ENCODE data around the gene PAIP2B. TPM values are rescaled to one million over a fixed set of nuclear protein-coding genes. Genes with fewer than 3 reads are reported as not detected.

The PAIP2B gene
- total RNA-seq, 1 experiment from 2014 or later: 5.9 TPM

DNA sequence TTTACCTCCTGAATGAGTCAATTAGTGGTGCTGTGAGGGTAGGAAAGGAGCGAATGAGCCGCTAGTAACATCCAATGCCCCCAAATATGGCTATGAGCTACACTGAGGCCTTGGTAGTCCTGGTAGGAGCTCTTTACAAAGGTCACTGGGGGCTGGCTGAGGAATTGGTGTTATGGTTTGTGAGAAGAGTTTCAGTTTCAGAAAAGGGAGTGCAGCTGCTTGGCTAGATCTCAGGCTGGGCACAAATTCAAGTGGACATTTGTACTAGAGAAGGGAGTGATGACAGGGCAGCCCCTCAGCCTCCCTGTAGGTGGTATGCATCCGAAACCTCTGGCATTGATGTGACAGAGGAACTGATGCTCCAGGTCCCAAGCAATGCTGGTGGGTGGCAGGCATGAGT lies 13.9 kb upstream of the PAIP2B start:
- ChIA-PET POLR2A (no interaction called here), RAD21 (ENCODE audit: low non-redundant PET in 1 of 2, low total read pairs in 2 of 2, uncharacterized antibody in 2 of 2, unreplicated experiment in 2 of 2) (no interaction called here), CTCF (no interaction called here)
- no TSS peak for BruUV-seq (replicated peaks)
- intact Hi-C loops (cut with micrococcal nuclease): no loop called here
- Histone ChIP-seq H2AFZ (ENCODE audit: low read depth, low read length, poor library complexity, severe bottlenecking) (no peak overlapping the region), H3K4me3 (replicated peaks in 1 of 2; ENCODE audit: low read depth in 1 of 2, low read length in 2 of 2) (no peak overlapping the region), H3K27ac (ENCODE audit: low read depth, low read length) (no peak overlapping the region), H4K20me1 (ENCODE audit: insufficient read depth) (no peaks in the 10 kb centered on the region), H3K9ac (ENCODE audit: low read length) (no peak overlapping the region), H3K4me1 (ENCODE audit: control insufficient read depth in 1 of 2, insufficient read depth in 2 of 2, low read length in 2 of 2) (no peaks in the 10 kb centered on the region), H3K36me3 (ENCODE audit: control insufficient read depth in 1 of 2, insufficient read depth in 2 of 2, low read length in 2 of 2) (no peaks in the 10 kb centered on the region), H3K9me3 (ENCODE audit: control insufficient read depth in 1 of 2, insufficient read depth in 1 of 2, low read depth in 1 of 2, low read length in 2 of 2) (no peaks in the 10 kb centered on the region), H3K4me2 (ENCODE audit: low read length) (no peak overlapping the region), H3K9me2 (ENCODE audit: insufficient read depth) (no peaks in the 10 kb centered on the region), H3K79me2 (ENCODE audit: insufficient read depth, low read length) (no peaks in the 10 kb centered on the region), H3K27me3 (ENCODE audit: insufficient read depth, low read length) (no peaks in the 10 kb centered on the region)
- DNase-seq (ENCODE audit: low read depth, low spot score) (no peak), ATAC-seq (no peak)
- TF ChIP-seq SIN3A (IDR thresholded peaks at IDR 0.05; ENCODE audit: low read depth): no peak
- TF ChIP-seq YY1 (IDR thresholded peaks at IDR 0.05; ENCODE audit: extremely low read depth, insufficient replicate concordance, low read depth, low read length): no peak
- TF ChIP-seq SP1 (IDR thresholded peaks at IDR 0.05; ENCODE audit: low read depth): no peak
- TF ChIP-seq, protein P1, sequence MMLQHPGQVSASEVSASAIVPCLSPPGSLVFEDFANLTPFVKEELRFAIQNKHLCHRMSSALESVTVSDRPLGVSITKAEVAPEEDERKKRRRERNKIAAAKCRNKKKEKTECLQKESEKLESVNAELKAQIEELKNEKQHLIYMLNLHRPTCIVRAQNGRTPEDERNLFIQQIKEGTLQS (IDR thresholded peaks at IDR 0.05): no peak
- no peak for TF ChIP-seq SRF (IDR thresholded peaks at IDR 0.05; ENCODE audit: low read depth)
- no peak for TF ChIP-seq FOSL1 (IDR thresholded peaks at IDR 0.05; ENCODE audit: low read depth)
- TF ChIP-seq TCF7L2 (IDR thresholded peaks at IDR 0.05; ENCODE audit: borderline replicate concordance, extremely low read depth, insufficient read depth, insufficient read length): no peak

DNA sequence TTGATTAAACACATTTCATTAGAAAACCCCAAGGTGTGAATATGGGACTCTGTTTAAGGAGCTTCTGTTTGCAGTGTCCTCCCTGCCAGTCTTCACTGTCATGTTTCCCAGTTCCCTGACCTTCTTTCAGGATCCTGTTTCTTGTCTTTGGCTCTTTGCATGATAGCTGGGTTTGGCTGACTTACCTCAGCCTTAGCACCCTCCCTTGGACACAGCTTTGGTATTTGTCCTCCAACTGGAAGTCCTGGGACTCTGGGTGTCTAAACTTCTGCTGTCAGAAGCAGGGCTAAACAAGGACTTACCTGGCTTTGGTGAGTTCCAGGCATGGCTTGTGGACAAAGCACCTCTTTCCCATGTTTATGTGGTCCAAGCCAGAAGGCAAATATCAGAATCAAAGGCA lies 11.2 kb upstream of the PAIP2B start:
- DNase-seq (ENCODE audit: low read depth, low spot score) (no peak), ATAC-seq (no peak)
- H3K27ac ChIP-seq (ENCODE audit: low read depth, low read length): no peak overlapping the region
- H3K4me2 ChIP-seq (ENCODE audit: low read length): no peak overlapping the region
- H3K36me3 ChIP-seq (ENCODE audit: control insufficient read depth in 1 of 2, insufficient read depth in 2 of 2, low read length in 2 of 2): no peaks in the 10 kb centered on the region
- no peaks in the 10 kb centered on the region for H3K4me1 ChIP-seq (ENCODE audit: control insufficient read depth in 1 of 2, insufficient read depth in 2 of 2, low read length in 2 of 2)
- H3K9me3 ChIP-seq (ENCODE audit: control insufficient read depth in 1 of 2, insufficient read depth in 1 of 2, low read depth in 1 of 2, low read length in 2 of 2): no peaks in the 10 kb centered on the region
- H3K9me2 ChIP-seq (ENCODE audit: insufficient read depth): no peaks in the 10 kb centered on the region
- no peaks in the 10 kb centered on the region for H3K27me3 ChIP-seq (ENCODE audit: insufficient read depth, low read length)
- intact Hi-C loops (cut with micrococcal nuclease): no loop called here
- H3K79me2 ChIP-seq (ENCODE audit: insufficient read depth, low read length): no peaks in the 10 kb centered on the region
- no peak overlapping the region for H3K9ac ChIP-seq (ENCODE audit: low read length)
- ChIA-PET RAD21 (ENCODE audit: low non-redundant PET in 1 of 2, low total read pairs in 2 of 2, uncharacterized antibody in 2 of 2, unreplicated experiment in 2 of 2) (no interaction called here), POLR2A (interaction anchor here (0.6 kb wide), 1 partner anchor 11 kb away, joined by 8 read pairs; the partner anchor contains the start of gene PAIP2B), CTCF (no interaction called here)
- no peak overlapping the region for H3K4me3 ChIP-seq (replicated peaks in 1 of 2; ENCODE audit: low read depth in 1 of 2, low read length in 2 of 2)
- TF ChIP-seq TCF7L2 (IDR thresholded peaks at IDR 0.05; ENCODE audit: borderline replicate concordance, extremely low read depth, insufficient read depth, insufficient read length) (no peak), YY1 (IDR thresholded peaks at IDR 0.05; ENCODE audit: extremely low read depth, insufficient replicate concordance, low read depth, low read length) (no peak), POLR2A (IDR thresholded peaks at IDR 0.05; ENCODE audit: borderline replicate concordance, extremely low read depth, insufficient read depth, insufficient read length) (no peak), SRF (IDR thresholded peaks at IDR 0.05; ENCODE audit: low read depth) (no peak), CEBPB (IDR thresholded peaks at IDR 0.05; ENCODE audit: low read depth) (no peak), EGR1 (IDR thresholded peaks at IDR 0.05; ENCODE audit: low read depth) (no peak), SIN3A (IDR thresholded peaks at IDR 0.05; ENCODE audit: low read depth) (no peak), CBX3 (IDR thresholded peaks at IDR 0.05; ENCODE audit: low read depth) (no peak), RAD21 (IDR thresholded peaks at IDR 0.05; ENCODE audit: low read depth) (no peak)
- TF ChIP-seq, protein P2, sequence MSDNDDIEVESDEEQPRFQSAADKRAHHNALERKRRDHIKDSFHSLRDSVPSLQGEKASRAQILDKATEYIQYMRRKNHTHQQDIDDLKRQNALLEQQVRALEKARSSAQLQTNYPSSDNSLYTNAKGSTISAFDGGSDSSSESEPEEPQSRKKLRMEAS (IDR thresholded peaks at IDR 0.05): no peak
- H2AFZ ChIP-seq (ENCODE audit: low read depth, low read length, poor library complexity, severe bottlenecking): no peak overlapping the region
- H4K20me1 ChIP-seq (ENCODE audit: insufficient read depth): no peaks in the 10 kb centered on the region
- no TSS peak for BruUV-seq (replicated peaks)
